CD4-positive, alpha-beta T cell treated with Interleukin-15 for 1 hour (primary cell): ENCODE results near the gene PURA.

Source experiments
- DNase-seq: peaks from one replicate; pipeline ENCODE4 v3.0.0-alpha.2; 2020

The PURA gene

DNA sequence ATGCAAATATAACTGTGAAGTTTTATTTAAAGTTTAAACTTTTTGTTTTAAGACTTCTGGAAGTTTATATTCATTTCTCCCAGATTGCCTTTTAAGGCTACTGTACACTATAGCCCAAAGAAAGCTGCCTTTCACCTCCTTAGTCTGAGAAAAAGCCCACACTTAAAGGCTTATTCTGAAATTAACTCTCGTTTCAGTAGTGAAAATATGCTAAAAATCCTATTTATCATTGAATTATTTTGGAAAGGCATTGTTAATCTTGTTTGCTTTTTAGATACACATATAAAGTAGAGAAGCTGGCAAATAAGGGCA lies 3.3 kb upstream of the PURA start:
- no peak for DNase-seq

DNA sequence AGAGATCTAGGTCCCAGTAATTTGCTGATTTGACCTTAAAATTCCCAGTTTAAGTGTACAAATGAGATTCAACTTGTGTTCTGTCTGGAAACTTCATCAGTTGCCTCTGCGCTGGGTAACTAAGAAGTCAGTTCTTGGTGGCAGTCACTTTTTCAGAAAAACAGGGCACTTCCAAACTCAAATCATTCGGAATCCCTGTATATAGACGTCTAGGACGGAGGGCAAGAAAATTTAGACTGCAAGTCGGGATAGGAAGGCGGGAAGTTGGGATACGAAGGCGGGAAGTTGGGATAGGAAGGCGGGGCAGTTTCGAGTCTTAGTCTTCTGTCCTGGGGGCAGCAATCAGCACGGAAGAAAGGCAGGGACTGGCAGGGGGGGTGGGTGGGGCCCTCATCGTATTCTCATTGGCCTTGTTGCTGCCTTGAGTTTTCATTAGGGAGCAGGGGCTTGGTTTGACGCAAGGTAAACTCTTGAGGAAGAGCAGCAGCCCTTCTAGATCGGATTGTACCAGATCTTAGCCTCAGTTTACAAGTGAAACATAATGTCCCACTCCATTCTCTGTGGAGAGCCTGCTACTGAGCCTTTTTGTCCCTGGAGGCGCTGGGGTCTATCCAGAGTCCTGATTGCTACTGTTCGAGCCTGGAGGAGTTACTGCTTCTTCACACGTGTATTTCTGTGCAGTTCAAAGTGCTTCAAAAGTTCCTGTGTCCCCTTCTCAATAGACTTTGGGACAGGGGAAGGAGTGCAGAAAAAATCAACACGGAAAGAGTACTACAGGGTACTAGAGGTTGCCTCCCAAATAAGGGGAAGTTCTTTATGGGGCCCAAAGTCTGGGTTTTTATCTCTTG lies 2.7 kb upstream of the PURA start:
- DNase-seq, result no peak

DNA sequence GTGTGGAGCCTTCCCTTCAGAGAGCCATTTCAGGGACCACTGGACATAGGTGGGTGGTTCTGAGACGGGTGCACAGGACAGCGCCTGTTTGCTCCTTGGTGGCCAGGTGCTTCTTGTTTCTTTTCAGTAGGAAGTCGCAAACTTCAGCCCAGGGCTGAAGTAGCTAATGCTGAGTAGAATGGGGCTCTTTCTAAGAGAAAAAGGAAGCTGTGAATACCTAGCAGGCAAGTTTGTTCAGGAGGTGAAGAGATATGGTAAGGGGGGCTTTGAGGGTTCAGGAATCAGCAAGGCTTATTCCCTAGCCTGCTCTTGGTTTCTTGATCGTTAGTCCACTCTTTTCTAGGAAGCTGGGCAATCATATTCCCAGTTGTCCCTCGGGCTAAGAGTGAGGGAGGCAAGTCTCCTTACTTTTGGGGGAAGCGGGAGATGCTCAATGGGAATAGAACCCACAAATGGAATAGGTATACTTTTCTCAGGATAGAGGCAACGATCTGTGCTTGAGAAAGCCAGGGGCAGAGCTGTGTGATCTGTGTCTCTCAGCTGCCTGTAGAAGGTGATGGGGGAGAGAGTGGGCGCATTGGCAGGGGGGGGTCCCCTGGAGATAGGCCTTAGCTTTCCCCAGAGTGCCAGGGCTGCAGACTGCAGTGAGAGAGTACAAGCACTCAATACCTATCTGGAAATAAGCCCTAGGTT lies 1.9 kb upstream of the PURA start:
- DNase-seq, result no peak

DNA sequence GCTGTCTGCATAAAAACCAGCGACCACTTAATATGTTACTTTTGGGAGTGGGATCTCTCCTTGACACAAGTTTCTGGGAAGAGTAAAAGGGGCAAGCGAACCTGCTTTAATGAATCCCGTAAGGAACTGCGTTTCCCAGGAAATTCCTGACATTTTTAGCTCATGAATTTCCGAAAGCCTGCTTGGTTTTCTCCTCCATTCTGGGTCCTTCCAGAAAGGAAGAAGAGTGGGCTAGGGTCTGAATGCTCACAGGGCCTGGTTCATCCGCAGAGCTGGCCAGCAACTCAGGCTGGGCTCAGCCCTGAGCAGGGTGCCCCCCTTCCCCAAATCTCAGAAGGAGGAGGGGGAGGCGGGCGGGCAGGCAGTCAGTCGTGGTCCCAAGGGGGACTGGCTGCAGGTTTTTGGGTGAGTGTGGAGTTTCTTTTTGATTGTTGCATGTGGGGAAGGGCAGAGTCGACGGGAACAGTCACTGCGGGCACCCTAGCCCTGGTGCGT lies 1.2 kb upstream of the PURA start:
- no peak for DNase-seq

DNA sequence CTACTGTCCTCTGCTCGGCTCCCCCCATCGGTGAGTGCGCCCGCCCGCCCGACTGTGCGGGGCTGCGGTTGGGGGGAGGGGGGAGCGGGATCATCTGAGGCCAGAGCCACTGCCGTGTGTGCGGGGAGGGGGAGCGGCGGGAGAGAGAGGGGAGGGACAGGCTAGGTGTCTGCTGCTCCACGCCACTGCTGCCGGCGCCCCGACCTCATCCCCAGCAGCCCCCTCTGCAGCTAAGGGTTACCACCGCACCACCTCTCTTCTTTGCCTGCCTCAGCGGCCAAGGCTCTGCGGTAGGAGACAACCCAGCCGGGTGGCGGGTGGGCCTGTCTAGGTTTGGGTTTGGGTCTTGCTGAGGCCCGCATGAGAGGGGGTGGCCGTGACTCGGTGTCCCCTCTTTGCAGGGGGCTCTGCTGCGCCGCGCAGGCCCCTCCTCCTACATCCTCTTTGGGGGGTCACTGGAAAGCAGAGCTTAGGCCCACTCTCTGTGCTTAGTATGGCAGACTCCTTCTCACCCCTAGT lies 670 bp upstream of the PURA start:
- DNase-seq, result peak; percentile 19

DNA sequence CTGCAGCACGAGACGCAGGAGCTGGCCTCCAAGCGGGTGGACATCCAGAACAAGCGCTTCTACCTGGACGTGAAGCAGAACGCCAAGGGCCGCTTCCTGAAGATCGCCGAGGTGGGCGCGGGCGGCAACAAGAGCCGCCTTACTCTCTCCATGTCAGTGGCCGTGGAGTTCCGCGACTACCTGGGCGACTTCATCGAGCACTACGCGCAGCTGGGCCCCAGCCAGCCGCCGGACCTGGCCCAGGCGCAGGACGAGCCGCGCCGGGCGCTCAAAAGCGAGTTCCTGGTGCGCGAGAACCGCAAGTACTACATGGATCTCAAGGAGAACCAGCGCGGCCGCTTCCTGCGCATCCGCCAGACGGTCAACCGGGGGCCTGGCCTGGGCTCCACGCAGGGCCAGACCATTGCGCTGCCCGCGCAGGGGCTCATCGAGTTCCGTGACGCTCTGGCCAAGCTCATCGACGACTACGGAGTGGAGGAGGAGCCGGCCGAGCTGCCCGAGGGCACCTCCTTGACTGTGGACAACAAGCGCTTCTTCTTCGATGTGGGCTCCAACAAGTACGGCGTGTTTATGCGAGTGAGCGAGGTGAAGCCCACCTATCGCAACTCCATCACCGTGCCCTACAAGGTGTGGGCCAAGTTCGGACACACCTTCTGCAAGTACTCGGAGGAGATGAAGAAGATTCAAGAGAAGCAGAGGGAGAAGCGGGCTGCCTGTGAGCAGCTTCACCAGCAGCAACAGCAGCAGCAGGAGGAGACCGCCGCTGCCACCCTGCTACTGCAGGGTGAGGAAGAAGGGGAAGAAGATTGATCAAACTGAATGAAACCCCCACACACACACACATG lies 654 bp downstream of the PURA start:
- DNase-seq, result peak; percentile 51

DNA sequence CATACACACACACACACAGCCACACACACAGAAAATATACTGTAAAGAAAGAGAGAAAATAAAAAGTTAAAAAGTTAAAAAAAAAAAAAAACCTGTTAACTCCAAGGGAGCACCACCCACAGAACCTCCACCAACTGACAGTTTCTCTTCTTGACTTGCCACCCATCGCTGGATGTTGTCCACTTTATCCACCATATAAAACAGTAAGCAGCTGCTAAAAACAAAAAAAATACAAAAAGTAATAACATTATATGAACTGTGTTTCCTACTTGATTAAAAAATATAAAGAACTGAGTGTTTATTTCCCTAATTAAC lies 1.2 kb downstream of the PURA start:
- no peak for DNase-seq

DNA sequence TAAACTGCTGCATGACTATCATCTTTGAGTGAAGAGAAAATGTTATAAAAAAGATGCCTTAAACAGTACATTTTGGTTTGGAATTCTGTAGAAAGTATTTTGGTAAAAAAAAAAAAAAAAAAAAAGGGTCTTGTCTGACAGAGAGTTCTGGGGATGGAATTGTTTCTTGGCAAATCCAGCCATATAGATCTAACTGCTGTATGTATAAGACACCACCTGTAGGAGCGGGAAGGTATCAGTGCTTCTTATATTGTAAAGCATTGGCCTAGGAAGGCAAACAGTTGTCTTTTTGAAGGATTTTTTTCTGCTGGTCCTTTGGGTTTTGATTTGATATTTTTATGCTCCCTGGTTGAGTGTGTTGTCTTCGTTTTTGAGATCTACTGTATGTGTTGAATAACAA lies 2.8 kb downstream of the PURA start:
- no peak for DNase-seq

DNA sequence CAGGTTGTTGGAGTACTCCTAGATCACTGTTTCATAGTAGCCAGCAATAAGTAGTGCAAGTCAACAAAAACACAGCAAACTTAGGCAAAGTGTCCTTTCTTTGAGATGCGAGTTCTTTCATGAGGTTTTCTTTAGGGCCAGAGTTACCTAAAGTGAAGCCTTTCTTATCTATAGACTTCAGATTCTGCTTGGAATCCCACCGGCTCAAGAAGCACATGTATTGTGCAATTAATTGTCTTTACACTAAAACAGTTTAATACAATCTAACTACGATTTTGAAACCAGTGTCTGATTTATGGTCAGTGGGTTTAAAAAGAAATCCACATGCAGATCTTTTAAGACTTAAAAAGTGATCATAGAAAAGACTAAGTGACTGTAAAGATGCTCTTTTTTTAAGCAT lies 3.6 kb downstream of the PURA start:
- no peak for DNase-seq

DNA sequence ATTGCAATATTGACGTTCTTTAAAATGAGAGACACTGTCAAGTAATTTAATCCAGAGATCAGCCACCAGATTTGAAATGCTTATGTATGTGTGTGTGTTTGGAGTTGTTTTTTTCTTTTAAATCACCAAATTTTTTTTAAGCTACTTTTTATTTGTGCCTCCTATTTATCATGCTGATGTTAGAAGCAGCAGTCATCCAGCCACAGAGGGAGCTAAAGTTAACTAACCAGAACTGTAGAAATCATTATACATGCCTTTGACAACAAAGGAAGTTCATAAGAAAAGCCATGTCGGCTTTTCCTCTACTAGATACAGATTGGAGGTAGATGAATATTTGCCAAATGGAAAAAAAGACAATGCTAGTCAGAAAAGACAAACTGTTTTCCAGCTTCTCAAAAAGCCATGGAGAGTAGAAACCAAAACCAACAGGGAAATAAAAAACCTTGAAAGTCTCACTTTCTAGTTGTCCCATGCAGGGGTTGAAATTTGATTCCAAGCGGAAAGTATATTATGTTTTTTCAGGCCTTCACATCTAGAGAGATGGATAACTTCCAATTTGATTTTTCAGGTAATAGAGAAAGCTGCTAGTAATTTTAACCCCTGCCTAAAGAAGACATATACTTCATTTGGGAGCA lies 4.5 kb downstream of the PURA start:
- no peak for DNase-seq

DNA sequence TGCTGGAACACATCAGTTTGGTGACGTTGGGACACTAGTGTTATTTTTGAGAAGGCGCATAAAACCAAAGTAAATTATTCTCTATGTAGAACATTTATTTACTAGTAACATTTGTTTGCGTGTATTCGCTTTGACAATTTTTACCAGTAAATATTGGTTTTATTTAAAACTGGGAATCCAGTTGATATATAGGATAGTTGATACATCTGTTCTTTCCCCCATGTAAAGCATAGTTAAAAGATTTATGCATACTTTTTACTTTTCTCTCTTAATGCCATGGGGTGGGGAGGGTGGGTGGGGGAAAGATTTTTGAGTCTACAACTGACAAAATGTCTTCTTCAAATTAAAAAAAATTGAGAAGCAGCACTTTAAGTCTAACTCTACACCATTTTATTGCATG lies 11.7 kb downstream of the PURA start, which contains the start of gene IGIP:
TSS of gene IGIP (plus strand) at position 301 of the 400 bp plus-strand sequence. CDS start 2,540 bp downstream, outside the sequence.
- no peak for DNase-seq

DNA sequence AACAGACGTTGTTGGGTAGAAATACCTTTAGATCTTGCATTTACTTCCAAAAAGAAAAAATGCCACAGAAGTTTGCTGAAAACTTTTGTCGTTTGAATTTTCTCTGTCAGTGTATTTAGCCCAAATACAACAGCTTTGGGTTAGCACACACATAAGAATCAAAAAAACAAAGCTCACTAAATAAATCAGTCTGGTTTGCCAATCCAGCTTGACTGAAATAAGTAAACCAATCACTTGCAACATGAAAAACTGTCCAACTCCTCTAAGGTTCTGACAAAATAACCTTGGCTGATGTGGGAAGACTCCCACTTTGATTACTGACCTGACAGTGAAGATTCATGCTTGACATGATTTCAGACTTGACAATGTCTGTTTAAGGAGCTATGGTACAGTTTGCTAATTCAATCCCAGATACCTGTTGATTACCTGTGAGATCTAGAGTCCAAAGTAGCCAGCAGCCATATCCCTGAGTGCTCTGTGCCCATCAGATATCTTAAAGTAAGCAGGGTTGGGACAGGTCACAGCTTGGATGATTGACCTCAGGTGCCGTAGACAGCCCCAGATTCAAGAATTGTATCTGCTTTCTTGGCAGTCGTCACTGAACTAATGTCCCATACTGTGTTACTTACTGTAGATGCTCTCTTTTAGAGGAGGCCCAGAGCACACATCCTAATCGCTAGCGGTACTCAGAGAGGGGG lies 12.6 kb downstream of the PURA start:
- DNase-seq, result no peak

DNA sequence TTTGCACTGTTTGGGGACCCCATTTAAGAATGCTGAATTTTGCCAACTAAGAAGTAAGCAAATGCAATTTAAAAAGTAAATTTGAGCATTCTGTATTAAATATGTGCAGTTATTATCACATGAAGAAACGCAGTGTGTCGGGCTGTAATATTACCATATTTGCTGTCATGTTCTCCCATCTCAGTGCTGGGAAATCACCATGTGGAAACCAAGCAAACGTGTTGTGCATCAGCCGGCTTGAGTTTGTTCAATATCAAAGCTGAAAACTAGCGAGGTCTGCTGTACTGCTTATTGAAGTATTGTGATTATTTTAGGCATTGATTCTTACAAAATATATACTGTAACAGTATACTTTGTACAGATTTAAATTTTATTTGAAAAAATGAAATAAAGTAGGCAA lies 14.5 kb downstream of the PURA start:
- DNase-seq, result no peak

DNA sequence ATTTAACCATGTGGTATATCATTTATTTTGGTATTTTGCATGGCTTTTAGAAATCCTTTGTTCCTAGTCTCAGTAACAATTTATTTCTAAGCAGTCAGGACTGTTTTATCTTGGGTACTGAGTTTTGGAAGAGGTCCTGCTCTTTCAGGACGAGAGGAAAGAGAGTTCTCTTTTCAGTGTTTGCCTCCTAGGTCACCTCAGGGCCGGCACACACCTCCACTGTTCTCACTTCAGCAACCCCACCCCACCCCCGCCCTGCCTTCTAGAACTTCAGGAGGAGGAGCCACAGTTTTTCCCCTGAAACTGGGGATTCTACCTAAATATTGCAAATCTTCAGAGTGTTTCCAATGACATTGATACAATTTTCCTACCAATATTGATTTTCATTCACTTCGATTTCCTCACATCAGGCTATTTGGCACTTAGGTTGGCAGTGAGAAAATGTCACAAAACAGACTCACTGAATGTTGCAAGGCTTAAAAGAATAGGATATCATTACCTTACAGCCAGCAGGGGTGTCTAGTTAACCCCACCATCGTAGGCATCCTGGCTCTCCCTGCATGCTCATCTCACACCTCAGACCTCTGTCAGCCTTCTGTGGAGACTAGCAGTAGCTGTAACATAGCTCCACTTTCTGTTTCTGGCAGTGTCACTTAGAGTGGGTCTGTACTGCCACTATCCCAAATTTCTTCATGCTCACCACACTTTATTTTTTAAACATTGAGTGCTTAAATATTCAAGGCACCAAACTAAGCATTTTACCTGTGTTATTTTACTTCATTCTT lies 17.2 kb downstream of the PURA start:
- no peak for DNase-seq

DNA sequence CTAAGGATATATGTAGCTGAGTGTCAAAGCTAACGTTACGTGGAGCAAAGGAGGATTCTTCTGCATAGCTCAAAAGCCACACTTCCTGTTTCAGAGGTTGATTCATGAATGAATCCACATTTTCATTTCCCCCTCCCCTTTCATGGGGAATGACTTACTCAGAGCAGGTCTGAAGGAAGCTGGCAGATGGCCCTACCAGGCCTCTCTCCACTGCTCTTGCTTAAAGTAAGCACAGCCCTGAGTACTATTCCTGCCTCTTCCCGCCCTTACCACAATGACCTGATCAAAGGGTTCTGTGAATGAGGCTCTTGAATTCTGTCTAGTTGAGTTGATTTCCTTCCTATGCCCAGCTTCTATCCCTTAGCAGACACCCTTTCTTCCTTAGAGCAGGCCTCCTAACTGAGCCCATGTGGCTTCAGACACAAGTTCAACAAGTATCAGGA lies 18.1 kb downstream of the PURA start:
- DNase-seq, result no peak

DNA sequence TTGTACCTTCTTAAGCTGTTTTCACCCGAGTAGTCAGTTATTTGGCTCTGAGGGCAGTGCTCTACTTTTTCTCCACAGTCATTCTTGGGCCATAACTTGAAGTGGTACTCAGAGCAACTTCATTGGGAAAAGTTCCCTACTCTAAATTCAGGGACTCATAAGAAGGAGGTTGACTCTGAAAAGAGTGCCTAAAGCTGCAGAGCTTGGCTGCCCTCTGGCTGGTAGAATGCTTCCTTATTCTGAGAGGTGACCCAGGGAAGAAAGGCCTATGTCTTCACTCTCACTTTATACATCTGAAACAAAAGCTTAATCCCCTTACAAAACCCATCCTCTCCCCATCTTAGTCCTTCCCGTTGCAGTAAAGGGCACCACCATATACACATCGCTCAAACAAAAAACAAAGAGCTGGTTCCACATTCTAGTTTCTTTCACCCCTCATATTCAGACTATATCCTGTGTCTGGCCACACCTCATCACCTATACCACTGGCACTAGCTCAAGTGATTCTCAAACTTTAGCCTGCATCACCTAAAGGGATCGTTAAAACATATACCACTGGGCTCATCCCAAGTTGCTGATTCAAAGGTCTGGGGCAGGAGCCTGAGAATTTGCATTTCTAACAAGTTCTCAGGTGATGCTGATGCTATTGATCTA lies 19.7 kb downstream of the PURA start:
- no peak for DNase-seq

DNA sequence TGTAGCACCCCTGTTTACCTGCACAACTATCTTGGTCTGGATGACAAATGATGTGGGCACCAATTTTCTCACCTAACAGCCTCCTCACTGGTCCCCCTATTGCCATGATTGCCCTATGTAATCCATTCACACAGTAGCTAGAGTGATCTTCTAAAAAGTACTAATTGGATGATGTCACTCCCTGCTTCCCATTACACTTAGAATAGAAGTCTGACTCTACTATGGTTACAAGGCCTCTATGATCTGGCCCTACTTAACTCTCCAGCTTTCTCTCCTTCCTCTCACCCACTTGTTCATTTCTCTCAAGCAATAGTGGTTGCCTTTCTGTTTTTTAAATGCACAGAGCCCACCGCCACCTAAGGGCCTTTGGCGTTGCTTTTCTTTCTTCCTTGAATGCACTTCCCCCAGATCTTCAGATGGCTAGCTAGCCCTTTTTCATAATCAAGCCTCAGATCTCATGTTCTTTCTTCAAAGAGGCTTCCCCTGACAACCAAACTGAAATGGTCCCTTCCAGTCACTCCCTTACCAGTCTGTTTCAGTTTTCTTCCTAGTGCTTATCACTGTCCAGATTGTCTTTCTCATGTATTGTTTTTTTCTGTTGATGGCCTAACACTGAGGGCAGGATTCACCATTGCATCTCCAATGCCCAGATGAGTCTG lies 20.5 kb downstream of the PURA start:
- no peak for DNase-seq

DNA sequence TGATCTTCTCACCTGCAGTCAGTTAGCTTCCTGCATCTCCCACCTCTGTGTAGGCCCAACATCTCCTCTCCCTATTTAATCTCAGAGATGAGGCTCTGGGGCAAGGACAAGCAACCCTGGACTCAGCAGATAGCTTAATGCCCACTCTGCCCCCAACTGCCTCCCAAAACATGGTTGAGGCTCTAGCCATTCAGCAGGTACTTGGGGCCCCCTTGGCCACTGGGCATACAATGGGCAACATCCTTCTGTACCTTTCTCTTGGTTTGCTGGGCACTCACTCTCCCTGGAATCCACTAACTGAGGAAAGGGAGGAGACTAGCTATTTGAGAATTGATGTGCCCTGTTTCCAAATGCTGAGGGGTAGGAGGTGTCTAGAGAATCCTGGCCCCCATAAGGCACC lies 21.2 kb downstream of the PURA start:
- no peak for DNase-seq

DNA sequence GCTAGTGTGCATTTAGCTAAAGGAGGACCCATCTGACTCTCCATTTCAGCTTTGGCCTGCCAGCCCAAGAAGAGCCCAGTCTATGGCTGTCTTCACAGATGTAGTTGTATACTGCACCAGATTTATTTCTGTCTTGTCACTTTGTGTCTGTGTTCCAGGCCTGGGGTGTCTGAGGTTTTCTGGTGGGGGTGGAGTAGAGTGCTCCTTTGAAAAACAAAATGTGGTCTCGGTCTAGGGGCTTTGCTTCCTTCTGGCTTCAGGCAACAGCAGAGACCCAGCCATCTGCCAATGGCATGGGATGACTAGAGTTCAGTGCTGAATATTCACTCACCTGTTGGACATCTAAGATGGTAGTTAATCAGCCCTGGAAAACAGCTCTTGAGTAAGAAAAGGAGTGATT lies 22.7 kb downstream of the PURA start:
- DNase-seq, result no peak

DNA sequence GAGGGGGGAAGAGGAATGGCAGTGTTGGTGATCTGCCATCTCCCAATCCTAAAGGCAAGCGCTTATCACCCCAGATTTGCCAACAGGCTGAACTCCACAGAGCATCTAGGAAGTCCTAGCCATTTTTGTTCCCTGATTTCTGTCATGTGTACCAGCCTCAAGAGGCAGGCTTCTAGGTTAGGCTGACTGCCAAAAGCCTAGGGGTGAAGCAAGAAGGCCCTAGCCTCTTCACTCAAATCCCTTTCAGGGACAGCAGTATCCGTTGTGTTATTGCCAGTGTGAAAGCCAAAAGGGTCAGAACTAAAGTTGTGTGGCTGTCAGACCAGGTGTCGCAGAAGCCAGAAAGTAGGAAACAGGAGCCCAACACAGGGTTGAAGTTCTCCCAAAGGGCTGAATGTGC lies 26.5 kb downstream of the PURA start:
- no peak for DNase-seq
